PFSK-1 (cell line): ENCODE data around the gene RCE1.

Experiments
- FOXP2 ChIP-seq: optimal IDR thresholded peaks from 2 replicates; pipeline ENCODE3; 2011; ENCODE audit warnings: borderline replicate concordance, control low read depth, inconsistent platforms; ENCODE audit not compliant: insufficient read depth; ENCODE audit errors: extremely low read length, extremely low read depth
- POLR2AphosphoS5 ChIP-seq: IDR thresholded peaks from 2 replicates; pipeline ENCODE4 v1.6.1; 2012; ENCODE audit warnings: low read depth, mild to moderate bottlenecking, control low read depth, low read length, moderate library complexity
- SIN3A ChIP-seq: IDR thresholded peaks from 2 replicates; pipeline ENCODE4 v1.6.1; 2012; ENCODE audit warnings: mild to moderate bottlenecking, low read length, moderate library complexity, borderline replicate concordance; ENCODE audit not compliant: insufficient read depth
- TAF1 ChIP-seq: IDR thresholded peaks from 2 replicates; pipeline ENCODE4 v1.6.1; 2012; ENCODE audit warnings: low read length, control low read depth, borderline replicate concordance; ENCODE audit not compliant: insufficient read depth
- TF ChIP-seq, protein P1 (sequence below), 2 experiments: IDR thresholded peaks; 2 replicates each; pipeline versions ENCODE4 v1.6.1 to v1.8.0; 2011 to 2012; ENCODE audit warnings: low read depth in 2 of 2, low read length in 2 of 2, control low read depth in 1 of 2, inconsistent platforms in 1 of 2, mild to moderate bottlenecking in 1 of 2, moderate library complexity in 1 of 2; ENCODE audit not compliant: insufficient read depth in 1 of 2

The RCE1 gene

DNA sequence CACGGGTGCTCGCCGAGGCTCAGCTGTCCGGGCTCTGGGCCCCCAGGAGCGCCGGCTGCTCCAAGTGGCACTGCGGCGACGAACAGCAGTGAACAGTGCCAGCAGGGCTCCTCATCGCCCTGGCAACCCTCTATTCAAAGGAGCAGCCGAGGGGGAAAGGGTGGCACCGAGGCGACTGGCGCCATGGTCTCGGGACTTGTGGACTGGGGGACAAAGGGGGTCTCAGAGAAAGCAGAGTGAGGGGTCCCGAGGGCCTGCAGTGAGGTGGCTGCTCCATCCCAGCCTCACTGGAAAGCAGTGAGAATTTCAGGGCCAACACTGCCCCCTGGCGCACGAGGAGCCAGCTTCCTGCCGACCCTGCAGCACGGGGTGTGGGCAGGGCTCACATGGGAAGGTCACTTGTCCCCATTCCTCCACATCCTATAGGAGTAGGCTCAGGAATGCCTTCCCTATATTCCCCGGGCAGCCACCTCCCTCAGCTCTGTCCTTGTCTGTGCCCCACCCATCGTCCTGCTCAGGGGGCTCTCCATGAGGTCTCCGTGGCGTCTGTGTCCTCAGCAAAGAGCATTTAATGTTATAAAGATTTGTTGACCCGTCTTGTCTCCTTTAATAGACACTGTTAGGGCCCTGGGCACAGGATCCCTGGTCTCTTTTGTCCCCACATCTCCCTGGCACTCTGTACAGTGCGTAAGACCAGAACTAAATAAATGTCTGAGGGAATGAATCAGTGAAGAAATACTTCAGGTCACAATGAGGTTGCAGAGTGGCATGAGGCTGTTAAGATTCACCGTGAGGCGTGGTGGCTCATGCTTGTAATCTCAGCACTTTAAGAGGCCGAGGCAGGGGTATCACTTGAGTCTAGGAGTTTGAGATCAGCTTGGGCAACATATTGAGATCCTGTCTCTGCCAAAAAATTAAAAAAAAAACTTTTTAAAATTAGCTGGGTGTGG is 40.0 kb downstream of the RCE1 start:
- TF ChIP-seq TAF1 (no peak), SIN3A (no peak), FOXP2 (no peak)
- TF ChIP-seq, protein P1, sequence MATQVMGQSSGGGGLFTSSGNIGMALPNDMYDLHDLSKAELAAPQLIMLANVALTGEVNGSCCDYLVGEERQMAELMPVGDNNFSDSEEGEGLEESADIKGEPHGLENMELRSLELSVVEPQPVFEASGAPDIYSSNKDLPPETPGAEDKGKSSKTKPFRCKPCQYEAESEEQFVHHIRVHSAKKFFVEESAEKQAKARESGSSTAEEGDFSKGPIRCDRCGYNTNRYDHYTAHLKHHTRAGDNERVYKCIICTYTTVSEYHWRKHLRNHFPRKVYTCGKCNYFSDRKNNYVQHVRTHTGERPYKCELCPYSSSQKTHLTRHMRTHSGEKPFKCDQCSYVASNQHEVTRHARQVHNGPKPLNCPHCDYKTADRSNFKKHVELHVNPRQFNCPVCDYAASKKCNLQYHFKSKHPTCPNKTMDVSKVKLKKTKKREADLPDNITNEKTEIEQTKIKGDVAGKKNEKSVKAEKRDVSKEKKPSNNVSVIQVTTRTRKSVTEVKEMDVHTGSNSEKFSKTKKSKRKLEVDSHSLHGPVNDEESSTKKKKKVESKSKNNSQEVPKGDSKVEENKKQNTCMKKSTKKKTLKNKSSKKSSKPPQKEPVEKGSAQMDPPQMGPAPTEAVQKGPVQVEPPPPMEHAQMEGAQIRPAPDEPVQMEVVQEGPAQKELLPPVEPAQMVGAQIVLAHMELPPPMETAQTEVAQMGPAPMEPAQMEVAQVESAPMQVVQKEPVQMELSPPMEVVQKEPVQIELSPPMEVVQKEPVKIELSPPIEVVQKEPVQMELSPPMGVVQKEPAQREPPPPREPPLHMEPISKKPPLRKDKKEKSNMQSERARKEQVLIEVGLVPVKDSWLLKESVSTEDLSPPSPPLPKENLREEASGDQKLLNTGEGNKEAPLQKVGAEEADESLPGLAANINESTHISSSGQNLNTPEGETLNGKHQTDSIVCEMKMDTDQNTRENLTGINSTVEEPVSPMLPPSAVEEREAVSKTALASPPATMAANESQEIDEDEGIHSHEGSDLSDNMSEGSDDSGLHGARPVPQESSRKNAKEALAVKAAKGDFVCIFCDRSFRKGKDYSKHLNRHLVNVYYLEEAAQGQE (IDR thresholded peaks at IDR 0.05; ENCODE audit: insufficient read depth in 1 of 2, low read depth in 2 of 2, low read length in 2 of 2): no peak

DNA sequence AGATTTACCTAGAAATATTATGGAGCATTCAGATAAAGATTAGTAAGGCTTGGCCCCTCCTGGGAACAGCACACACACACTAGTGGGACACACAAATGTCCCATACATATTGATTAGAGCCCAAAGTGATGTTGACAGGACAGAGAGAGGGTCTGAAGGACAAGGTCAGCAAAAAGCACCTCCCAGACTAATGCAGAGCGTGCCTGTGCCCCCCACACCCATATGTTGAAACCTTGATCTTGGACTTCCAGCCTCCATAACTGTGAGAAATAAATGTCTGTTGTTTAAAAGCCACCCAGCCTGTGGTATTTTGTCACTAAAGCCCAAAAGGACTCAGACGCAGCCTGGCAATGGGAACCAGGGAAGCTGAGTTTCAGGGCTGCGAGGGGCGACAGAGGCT is 41.2 kb downstream of the RCE1 start:
- TF ChIP-seq POLR2AphosphoS5 (no peak), SIN3A (no peak), TAF1 (no peak), FOXP2 (no peak)
- TF ChIP-seq, protein P1 (IDR thresholded peaks at IDR 0.05; ENCODE audit: insufficient read depth in 1 of 2, low read depth in 2 of 2, low read length in 2 of 2): no peak

DNA sequence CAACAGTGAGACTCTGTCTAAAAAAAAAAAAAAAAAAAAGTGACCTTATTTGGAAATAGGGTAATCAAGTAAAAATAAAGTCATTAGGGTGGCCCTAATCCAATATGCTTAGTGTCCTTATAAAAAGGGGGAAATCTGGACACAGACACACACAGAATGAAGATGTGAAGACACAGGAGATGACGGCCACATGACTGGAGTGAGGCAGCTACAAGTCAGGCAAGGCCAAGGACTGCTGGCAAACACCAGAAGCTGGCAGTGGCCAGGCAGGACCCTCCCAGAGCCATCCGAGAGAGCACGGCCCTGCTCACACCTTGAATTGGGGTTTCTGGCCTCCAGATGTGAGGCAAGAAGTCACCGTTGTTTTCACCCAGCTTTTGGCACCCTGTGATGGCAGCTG is 42.2 kb downstream of the RCE1 start:
- TF ChIP-seq, protein P1 (IDR thresholded peaks at IDR 0.05; ENCODE audit: insufficient read depth in 1 of 2, low read depth in 2 of 2, low read length in 2 of 2): no peak
- TF ChIP-seq FOXP2 (no peak), TAF1 (no peak), SIN3A (no peak)

DNA sequence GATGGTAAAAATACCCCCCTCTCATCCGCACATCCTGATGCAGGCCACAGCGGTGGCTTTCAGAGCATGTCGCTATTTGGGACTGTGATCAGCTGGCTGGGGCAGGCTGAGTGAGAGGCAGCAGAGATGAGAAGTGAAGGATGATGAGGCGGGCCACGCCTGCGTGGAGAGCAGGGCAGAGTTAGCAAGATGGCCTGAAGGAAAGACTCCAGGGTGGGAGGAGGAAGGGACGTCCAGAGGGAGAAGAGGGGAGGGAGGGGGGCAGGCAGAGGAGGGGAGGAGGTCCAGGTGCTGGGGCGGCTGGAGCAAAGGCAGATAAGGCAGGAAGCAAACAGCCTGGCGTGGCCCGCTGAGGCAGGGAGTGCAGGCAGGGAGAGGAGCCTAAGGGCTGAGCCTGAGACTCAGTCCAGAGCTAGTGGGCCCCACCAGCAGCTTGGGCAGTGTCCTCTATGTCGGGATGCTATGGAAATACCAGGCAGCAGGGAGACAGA is 42.8 kb downstream of the RCE1 start:
- TF ChIP-seq POLR2AphosphoS5: no peak
- TF ChIP-seq SIN3A: no peak

DNA sequence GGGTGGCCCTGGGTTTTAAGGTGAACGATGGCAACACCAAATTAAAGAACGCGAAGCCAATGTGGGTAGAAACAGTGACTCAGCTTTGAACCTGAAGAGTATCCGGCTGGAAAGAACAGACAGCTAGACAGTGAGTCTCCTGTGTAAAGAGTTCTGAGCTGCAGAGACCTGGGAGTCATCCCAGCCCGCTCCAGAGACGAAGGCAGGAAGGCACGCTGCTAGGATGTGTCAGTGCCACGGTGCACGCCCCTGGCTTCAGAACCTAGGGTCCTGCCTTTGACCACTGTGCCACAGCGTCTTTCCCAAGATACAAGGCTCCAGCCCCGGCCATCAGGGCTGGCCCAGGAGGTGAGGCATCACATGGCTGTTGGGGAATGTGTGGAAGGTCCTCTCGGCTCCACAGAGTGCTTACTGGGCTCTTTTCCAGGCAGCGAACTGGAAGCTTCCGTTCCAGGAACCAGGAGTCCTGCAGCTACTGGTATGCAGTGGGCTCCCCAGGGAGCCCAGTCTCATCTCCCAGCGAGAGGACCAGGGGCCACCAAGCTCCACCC is 43.5 kb downstream of the RCE1 start:
- TF ChIP-seq POLR2AphosphoS5 (no peak), FOXP2 (no peak), TAF1 (no peak), SIN3A (no peak)
- TF ChIP-seq, protein P1 (IDR thresholded peaks at IDR 0.05; ENCODE audit: insufficient read depth in 1 of 2, low read depth in 2 of 2, low read length in 2 of 2): no peak
